CD4-positive, CD25-positive, alpha-beta regulatory T cell (primary cell): Measurements from ENCODE around the gene ZNF407. TPM values are rescaled to one million over a fixed set of nuclear protein-coding genes. Genes with fewer than 3 reads are reported as not detected.

Experiments
- ATAC-seq, 2 donors: fragments of 150-1000 bp; cut with Tn5 transposase; one replicate each; pipeline ENCODE4 v1.10.0; 2021; ENCODE audit warnings: low read depth in 2 of 2, moderate number of reproducible peaks in 2 of 2, moderate library complexity in 1 of 2
- DNase-seq, 3 donors: peaks; one replicate each; pipeline versions ENCODE4 v3.0.0 to v3.0.0-alpha.2; 2012 to 2022; ENCODE audit warnings: mixed read lengths in 1 of 3
- H3K27ac ChIP-seq: one replicate; pipeline ENCODE4 v1.7.0; 2013; ENCODE audit warnings: mild to moderate bottlenecking, low read length; ENCODE audit not compliant: insufficient read depth, poor library complexity, severe bottlenecking
- H3K27me3 ChIP-seq: one replicate; pipeline ENCODE4 v1.7.0; 2013; ENCODE audit warnings: low read length; ENCODE audit not compliant: control insufficient read depth, insufficient read depth
- H3K36me3 ChIP-seq: one replicate; pipeline ENCODE4 v1.7.0; 2013; ENCODE audit warnings: mild to moderate bottlenecking, low read length, moderate library complexity; ENCODE audit not compliant: control insufficient read depth, insufficient read depth
- H3K4me1 ChIP-seq: 2 replicates; pipeline ENCODE4 v1.7.0; 2013; ENCODE audit warnings: mild to moderate bottlenecking, low read length; ENCODE audit not compliant: insufficient read depth, control insufficient read depth, poor library complexity, severe bottlenecking
- H3K4me3 ChIP-seq: one replicate; pipeline ENCODE4 v1.7.0; 2013; ENCODE audit warnings: low read depth, mild to moderate bottlenecking, low read length, moderate library complexity
- H3K9me3 ChIP-seq, 2 experiments: 1 replicate in 1 of 2; 2 replicates in 1 of 2; pipeline ENCODE4 v1.7.0; 2013; ENCODE audit warnings: low read length in 2 of 2, mild to moderate bottlenecking in 1 of 2, moderate library complexity in 1 of 2; ENCODE audit not compliant: control insufficient read depth in 2 of 2
- H3K27ac Mint-ChIP-seq, 3 donors: one replicate each; pipeline ENCODE4 v1.8.0; 2020 to 2022; ENCODE audit warnings: mild to moderate bottlenecking in 3 of 3, mixed read lengths in 3 of 3, moderate library complexity in 2 of 3
- H3K27me3 Mint-ChIP-seq: one replicate; pipeline ENCODE4 v1.8.0; 2022; ENCODE audit warnings: mild to moderate bottlenecking, mixed read lengths
- H3K36me3 Mint-ChIP-seq: one replicate; pipeline ENCODE4 v1.8.0; 2020; ENCODE audit warnings: mixed read lengths
- H3K4me1 Mint-ChIP-seq, 4 donors: one replicate each; pipeline ENCODE4 v1.8.0; 2020 to 2022; ENCODE audit warnings: mixed read lengths in 4 of 4, mild to moderate bottlenecking in 1 of 4
- H3K4me3 Mint-ChIP-seq, 4 donors: one replicate each; pipeline ENCODE4 v1.8.0; 2020 to 2022; ENCODE audit warnings: mild to moderate bottlenecking in 4 of 4, mixed read lengths in 4 of 4, moderate library complexity in 3 of 4
- H3K9me3 Mint-ChIP-seq, 7 donors: one replicate each; pipeline ENCODE4 v1.8.0; 2020 to 2022; ENCODE audit warnings: mixed read lengths in 7 of 7, mild to moderate bottlenecking in 3 of 7, moderate library complexity in 2 of 7
- polyA plus RNA-seq, 4 donors: library from polyadenylated mRNA; unstranded; fragments of 300-500 nt; fragmentation: Illumina TruSeq; gene quantifications; one replicate each; pipeline ENCODE4 v1.2.3, GENCODE V29; 2021
- total RNA-seq: library from RNA; stranded (reverse); gene quantifications from one replicate; pipeline ENCODE4 v1.2.3, GENCODE V29; 2022

Gene ZNF407
- total and polyA plus RNA-seq, 5 donors from 2014 or later: 2.0 to 34.0 (median 3.8) TPM

GRCh38 chr18:74638210-74638609 is 40.5 kb downstream of the ZNF407 start:
- Histone ChIP-seq H3K36me3 (peaks cover 22% of the 10 kb centered on the region), H3K4me1 (no peaks in the 10 kb centered on the region), H3K9me3 (no peaks in the 10 kb centered on the region), H3K27ac (no peak overlapping the region), H3K27me3 (no peaks in the 10 kb centered on the region), H3K4me3 (no peak overlapping the region)
- no peaks in the 10 kb centered on the region for H3K9me3 Mint-ChIP-seq
- ATAC-seq: no peak
- no peak overlapping the region for H3K27ac Mint-ChIP-seq
- H3K27me3 Mint-ChIP-seq: no peaks in the 10 kb centered on the region
- peaks cover 2 to 13% (median 7%) of the 10 kb centered on the region in 4 donors for H3K4me1 Mint-ChIP-seq
- peaks cover 50% of the 10 kb centered on the region for H3K36me3 Mint-ChIP-seq
- no peak for DNase-seq
- no peak overlapping the region for H3K4me3 Mint-ChIP-seq

DNA sequence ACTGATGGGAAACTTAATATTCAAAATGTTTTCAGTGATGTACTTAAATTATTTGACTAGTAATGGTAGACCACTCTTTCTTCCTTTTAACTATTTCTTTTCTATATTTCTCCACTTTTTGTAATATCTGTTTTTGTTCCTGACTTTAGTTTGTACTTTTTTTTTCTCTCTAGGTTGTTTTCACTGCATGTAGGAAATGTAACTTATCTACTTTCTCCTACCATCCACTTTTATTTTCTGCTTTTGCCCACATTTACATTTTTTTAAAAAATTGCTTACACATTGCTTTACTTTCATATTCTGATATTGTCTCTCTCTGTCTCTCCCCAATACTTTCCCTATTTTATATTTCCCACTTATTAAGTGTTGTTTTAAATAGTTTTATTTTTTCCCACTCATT is 47.0 kb downstream of the ZNF407 start:
- Mint-ChIP-seq H3K36me3 (peaks cover 30% of the 10 kb centered on the region), H3K27ac (peak overlapping the region in 1 of 3 donors; percentile 3), H3K9me3 (no peaks in the 10 kb centered on the region), H3K27me3 (no peaks in the 10 kb centered on the region), H3K4me3 (no peak overlapping the region), H3K4me1 (peaks cover 5 to 19% (median 7%) of the 10 kb centered on the region in 4 donors)
- no peaks in the 10 kb centered on the region for H3K27me3 ChIP-seq
- no peak overlapping the region for H3K4me3 ChIP-seq
- DNase-seq (no peak), ATAC-seq (no peak)
- H3K36me3 ChIP-seq: peaks cover 5% of the 10 kb centered on the region
- H3K27ac ChIP-seq: no peak overlapping the region
- H3K4me1 ChIP-seq: no peaks in the 10 kb centered on the region
- H3K9me3 ChIP-seq: no peaks in the 10 kb centered on the region

DNA sequence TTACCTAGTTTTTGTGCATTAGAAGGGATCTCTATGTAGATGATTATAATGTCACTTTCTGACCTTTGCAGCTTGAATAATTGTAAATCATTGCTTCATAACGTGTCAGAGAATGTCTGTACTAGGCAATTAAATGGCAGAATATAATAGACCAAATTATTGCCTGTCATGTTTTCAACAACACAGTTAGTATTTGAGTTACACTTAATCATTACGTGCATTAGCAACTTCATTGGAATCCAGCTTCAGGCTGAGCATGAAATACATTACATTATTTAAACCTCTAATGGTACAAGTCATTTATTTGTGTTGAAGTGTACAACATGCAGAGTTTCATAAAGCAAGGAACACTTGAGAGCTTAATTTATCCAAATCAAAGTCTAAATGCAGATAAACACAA is 48.0 kb downstream of the ZNF407 start:
- H3K4me3 Mint-ChIP-seq: no peak overlapping the region
- Histone ChIP-seq H3K9me3 (no peaks in the 10 kb centered on the region), H3K27me3 (no peaks in the 10 kb centered on the region), H3K36me3 (peaks cover 5% of the 10 kb centered on the region), H3K27ac (no peak overlapping the region), H3K4me3 (no peak overlapping the region), H3K4me1 (no peaks in the 10 kb centered on the region)
- no peaks in the 10 kb centered on the region for H3K9me3 Mint-ChIP-seq
- no peak overlapping the region for H3K27ac Mint-ChIP-seq
- DNase-seq: no peak
- H3K27me3 Mint-ChIP-seq: no peaks in the 10 kb centered on the region
- peaks cover 6 to 19% (median 8%) of the 10 kb centered on the region in 4 donors for H3K4me1 Mint-ChIP-seq
- H3K36me3 Mint-ChIP-seq: peaks cover 30% of the 10 kb centered on the region
- no peak for ATAC-seq

- no peak overlapping the region for H3K4me3 Mint-ChIP-seq
- H3K27me3 ChIP-seq: no peaks in the 10 kb centered on the region
- H3K9me3 Mint-ChIP-seq: no peaks in the 10 kb centered on the region
- no peaks in the 10 kb centered on the region for H3K9me3 ChIP-seq
- peaks cover 0 to 8% (median 4%) of the 10 kb centered on the region in 4 donors for H3K4me1 Mint-ChIP-seq
- no peak for ATAC-seq
- no peak overlapping the region for H3K27ac ChIP-seq
- no peak overlapping the region for H3K4me3 ChIP-seq
- H3K27ac Mint-ChIP-seq: no peak overlapping the region
- H3K4me1 ChIP-seq: peaks cover 3% of the 10 kb centered on the region
- DNase-seq: no peak
- no peaks in the 10 kb centered on the region for H3K27me3 Mint-ChIP-seq
- peaks cover 5% of the 10 kb centered on the region for H3K36me3 ChIP-seq
- H3K36me3 Mint-ChIP-seq: peaks cover 10% of the 10 kb centered on the region
These were observed 53.9 kb downstream of the ZNF407 start for GRCh38 chr18:74651327-74652128.

DNA sequence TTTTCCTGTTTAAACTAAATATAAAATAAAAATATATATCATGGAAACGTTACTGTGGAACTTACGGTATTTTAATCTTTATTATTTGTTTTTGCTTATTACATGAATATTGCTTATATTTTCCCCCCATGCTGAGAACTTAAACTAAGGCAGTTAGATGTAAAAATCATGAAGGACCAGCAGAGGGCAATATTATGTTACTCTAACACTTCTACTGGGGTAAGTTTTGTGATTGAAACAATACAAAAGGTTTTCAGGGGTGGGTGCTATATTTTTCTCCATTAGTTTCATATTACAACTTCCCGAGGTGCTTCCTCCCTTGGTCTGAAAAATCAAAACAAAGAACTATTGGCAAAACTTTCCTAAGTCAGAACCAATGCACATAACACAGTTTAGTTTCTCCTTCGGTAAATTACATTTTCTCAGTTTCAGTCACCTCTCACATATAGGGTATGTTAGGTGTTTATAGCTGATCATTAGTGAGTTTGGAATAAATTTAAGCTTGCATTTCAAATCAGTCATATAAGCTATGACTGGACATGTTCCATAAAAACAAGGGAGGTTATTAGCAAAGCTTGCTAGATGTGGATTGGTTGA is 54.8 kb downstream of the ZNF407 start:
- Histone ChIP-seq H3K36me3 (peaks cover 4% of the 10 kb centered on the region), H3K27ac (no peak overlapping the region), H3K4me1 (peaks cover 3% of the 10 kb centered on the region), H3K4me3 (no peak overlapping the region), H3K9me3 (no peaks in the 10 kb centered on the region), H3K27me3 (no peaks in the 10 kb centered on the region)
- no peak overlapping the region for H3K4me3 Mint-ChIP-seq
- ATAC-seq (no peak), DNase-seq (peak in 2 of 3 donors; percentile 43 to 59)
- H3K4me1 Mint-ChIP-seq: peaks cover 0 to 8% (median 5%) of the 10 kb centered on the region in 4 donors
- H3K27me3 Mint-ChIP-seq: no peaks in the 10 kb centered on the region
- H3K36me3 Mint-ChIP-seq: peaks cover 12% of the 10 kb centered on the region
- H3K9me3 Mint-ChIP-seq: no peaks in the 10 kb centered on the region
- H3K27ac Mint-ChIP-seq: no peak overlapping the region

DNA sequence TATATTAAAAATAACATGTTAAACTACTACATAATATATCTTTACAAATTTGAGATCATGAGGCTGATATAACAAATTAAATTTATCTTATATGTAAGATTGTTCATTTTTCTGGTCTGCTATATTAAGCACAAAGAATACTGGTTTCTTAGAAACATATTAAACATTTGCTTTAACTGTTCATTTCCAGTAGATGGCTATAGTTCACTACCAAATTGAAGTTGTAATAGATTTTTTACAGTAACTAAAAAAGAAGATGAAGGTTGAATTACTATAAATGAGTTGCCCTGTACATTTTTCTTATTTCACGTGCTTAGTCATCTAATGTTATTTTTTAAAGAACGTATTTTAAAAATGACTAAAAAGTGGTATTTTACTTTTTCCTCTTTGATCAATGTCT is 57.0 kb downstream of the ZNF407 start:
- Histone ChIP-seq H3K9me3 (no peaks in the 10 kb centered on the region), H3K27me3 (no peaks in the 10 kb centered on the region), H3K4me3 (no peak overlapping the region), H3K27ac (no peak overlapping the region), H3K36me3 (peaks cover 3% of the 10 kb centered on the region), H3K4me1 (peaks cover 3% of the 10 kb centered on the region)
- Mint-ChIP-seq H3K36me3 (peaks cover 7% of the 10 kb centered on the region), H3K27ac (no peak overlapping the region), H3K27me3 (no peaks in the 10 kb centered on the region), H3K9me3 (no peaks in the 10 kb centered on the region), H3K4me1 (peaks cover 0 to 8% (median 5%) of the 10 kb centered on the region in 4 donors), H3K4me3 (no peak overlapping the region)
- DNase-seq (peak in 1 of 3 donors; percentile 11), ATAC-seq (no peak)

DNA sequence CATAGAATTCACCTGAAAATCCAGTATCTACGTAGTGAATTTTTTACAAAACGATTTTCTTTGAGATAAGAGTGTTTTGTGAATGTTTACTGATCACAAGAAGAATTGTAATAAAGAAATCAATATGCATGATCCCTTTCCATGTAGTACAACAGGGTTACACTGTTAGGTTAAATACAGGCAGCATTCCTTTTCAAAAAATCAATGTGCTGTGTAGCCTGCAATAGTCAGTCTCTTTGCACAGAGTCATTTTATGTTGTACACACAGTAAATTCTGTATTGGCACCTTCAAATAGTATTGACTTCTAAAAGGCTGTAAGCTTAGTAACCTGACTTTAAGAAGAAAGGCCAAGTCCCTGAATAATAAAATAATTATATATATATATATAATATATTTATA is 63.3 kb downstream of the ZNF407 start:
- Histone ChIP-seq H3K4me1 (no peaks in the 10 kb centered on the region), H3K4me3 (no peak overlapping the region), H3K27ac (no peak overlapping the region), H3K27me3 (no peaks in the 10 kb centered on the region), H3K36me3 (peaks cover 8% of the 10 kb centered on the region), H3K9me3 (no peaks in the 10 kb centered on the region)
- peaks cover 24% of the 10 kb centered on the region for H3K36me3 Mint-ChIP-seq
- H3K4me1 Mint-ChIP-seq: peaks cover 0 to 3% (median 0%) of the 10 kb centered on the region in 4 donors
- H3K27ac Mint-ChIP-seq: no peak overlapping the region
- H3K27me3 Mint-ChIP-seq: no peaks in the 10 kb centered on the region
- H3K4me3 Mint-ChIP-seq: no peak overlapping the region
- DNase-seq: no peak
- H3K9me3 Mint-ChIP-seq: no peaks in the 10 kb centered on the region
- no peak for ATAC-seq
